ENCODE measurements around the gene PAFAH1B1.
"Not testable (repeated sequence)": the region's sequence is repeated elsewhere in the genome, so short reads cannot be mapped to it uniquely, and the experiment has no call there.

Gene PAFAH1B1

DNA sequence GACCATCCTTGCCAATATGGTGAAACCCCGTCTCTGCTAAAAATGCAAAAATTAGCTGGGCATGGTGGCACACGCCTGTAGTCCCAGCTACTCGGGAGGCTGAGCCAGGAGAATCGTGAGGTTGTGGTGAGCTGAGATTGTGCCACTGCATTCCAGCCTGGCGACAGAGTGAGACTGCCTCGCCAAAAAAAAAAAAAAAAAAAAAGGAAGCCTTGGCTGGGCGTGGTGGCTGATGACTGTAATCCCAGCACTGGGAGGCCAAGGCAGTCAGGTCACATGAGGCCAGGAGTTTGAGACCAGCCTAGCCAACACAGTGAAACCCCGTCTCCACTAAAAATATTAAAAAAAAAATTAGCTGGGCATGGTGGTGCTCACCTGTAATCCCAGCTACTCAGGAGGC, 65.9 kb downstream of the PAFAH1B1 start:
- not testable (repeated sequence) for H3K9ac ChIP-seq (ENCODE audit: low read length); H3K79me1 ChIP-seq (ENCODE audit: low read length); H3K27me3 ChIP-seq (ENCODE audit: insufficient read depth, low read length, poor library complexity); H2BK120ac ChIP-seq (ENCODE audit: low read depth, low read length); H2BK15ac ChIP-seq (replicated peaks; ENCODE audit: low read depth); H3K27ac ChIP-seq (ENCODE audit: low read depth, low read length); H2AK5ac ChIP-seq (ENCODE audit: low read length); H3K36me3 ChIP-seq (ENCODE audit: control insufficient read depth, insufficient read depth, low read length); H4K8ac ChIP-seq (ENCODE audit: low read depth, low read length); H3K4me1 ChIP-seq (ENCODE audit: control insufficient read depth, low read depth, low read length); H4K5ac ChIP-seq (ENCODE audit: low read length); H3K4me3 ChIP-seq (ENCODE audit: low read length); H3K4ac ChIP-seq (ENCODE audit: low read depth, low read length); H3K4me2 ChIP-seq (ENCODE audit: low read length); H2BK5ac ChIP-seq (ENCODE audit: low read length); H3K56ac ChIP-seq (ENCODE audit: low read length); H3K18ac ChIP-seq (ENCODE audit: low read length); H3K23ac ChIP-seq (ENCODE audit: low read length)
- WGBS (ENCODE audit: extremely low coverage, insufficient coverage, low lambda C conversion rate), result no CpG with 5 or more reads among the region's 8 CpGs
- peaks cover 30% of the 10 kb centered on the region for H3K79me2 ChIP-seq (ENCODE audit: control insufficient read depth, insufficient read depth, low read length)
- peak; percentile 44 for DNase-seq

DNA sequence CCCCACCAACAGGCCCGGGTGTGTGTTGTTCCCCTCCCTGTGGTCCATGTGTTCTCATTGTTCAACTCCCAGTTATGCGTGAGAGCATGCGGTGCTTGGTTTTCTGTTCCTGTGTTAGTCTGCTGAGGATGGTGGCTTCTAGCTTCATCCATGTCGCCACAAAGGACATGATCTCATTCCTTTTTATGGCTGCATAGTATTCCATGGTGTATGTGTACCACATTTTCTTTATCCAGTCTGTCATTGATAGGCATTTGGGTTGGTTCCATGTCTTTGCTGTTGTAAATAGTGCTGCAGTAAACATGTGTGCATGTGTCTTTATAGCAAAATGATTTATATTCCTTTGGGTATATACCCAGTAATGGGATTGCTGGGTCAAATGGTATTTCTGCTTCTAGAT, 67.0 kb downstream of the PAFAH1B1 start:
- not testable (repeated sequence) for H3K18ac ChIP-seq (ENCODE audit: low read length); H3K9ac ChIP-seq (ENCODE audit: low read length); H2BK120ac ChIP-seq (ENCODE audit: low read depth, low read length); H3K4ac ChIP-seq (ENCODE audit: low read depth, low read length); H3K79me1 ChIP-seq (ENCODE audit: low read length); H3K27me3 ChIP-seq (ENCODE audit: insufficient read depth, low read length, poor library complexity); DNase-seq; H3K27ac ChIP-seq (ENCODE audit: low read depth, low read length); H3K23ac ChIP-seq (ENCODE audit: low read length); H3K4me1 ChIP-seq (ENCODE audit: control insufficient read depth, low read depth, low read length); H3K36me3 ChIP-seq (ENCODE audit: control insufficient read depth, insufficient read depth, low read length); H2BK5ac ChIP-seq (ENCODE audit: low read length); H3K4me2 ChIP-seq (ENCODE audit: low read length); H3K56ac ChIP-seq (ENCODE audit: low read length); H2BK15ac ChIP-seq (replicated peaks; ENCODE audit: low read depth); H3K4me3 ChIP-seq (ENCODE audit: low read length); H4K8ac ChIP-seq (ENCODE audit: low read depth, low read length); H2AK5ac ChIP-seq (ENCODE audit: low read length); H4K5ac ChIP-seq (ENCODE audit: low read length)
- peaks cover 30% of the 10 kb centered on the region for H3K79me2 ChIP-seq (ENCODE audit: control insufficient read depth, insufficient read depth, low read length)
- no CpG with 5 or more reads among the region's 4 CpGs for WGBS (ENCODE audit: extremely low coverage, insufficient coverage, low lambda C conversion rate)

DNA sequence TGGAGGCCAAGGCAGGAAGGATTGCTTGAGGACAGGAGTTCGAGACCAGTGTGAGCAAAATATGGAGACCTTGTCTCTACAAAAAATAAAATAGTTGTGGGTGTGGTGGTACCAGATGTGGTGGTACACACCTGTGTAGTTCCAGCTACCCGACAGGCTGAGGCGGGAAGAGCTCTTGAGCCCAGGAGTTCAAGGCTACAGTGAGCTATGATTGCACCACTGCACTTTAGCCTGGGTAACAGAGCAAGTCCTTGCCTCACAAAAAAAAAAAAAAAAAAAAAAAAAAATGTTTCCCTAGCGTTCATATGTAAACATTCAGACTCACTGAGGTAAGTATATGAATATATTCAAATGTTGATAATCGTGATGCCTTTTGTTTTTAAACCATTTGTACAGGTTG, 78.6 kb downstream of the PAFAH1B1 start:
- Histone ChIP-seq H3K27me3 (ENCODE audit: insufficient read depth, low read length, poor library complexity) (no peaks in the 10 kb centered on the region), H4K5ac (ENCODE audit: low read length) (no peak overlapping the region), H3K9ac (ENCODE audit: low read length) (no peak overlapping the region), H3K56ac (ENCODE audit: low read length) (no peak overlapping the region), H2BK120ac (ENCODE audit: low read depth, low read length) (no peak overlapping the region), H3K4me1 (ENCODE audit: control insufficient read depth, low read depth, low read length) (no peaks in the 10 kb centered on the region), H3K4ac (ENCODE audit: low read depth, low read length) (no peak overlapping the region), H3K79me2 (ENCODE audit: control insufficient read depth, insufficient read depth, low read length) (no peaks in the 10 kb centered on the region), H3K4me2 (ENCODE audit: low read length) (no peak overlapping the region), H3K36me3 (ENCODE audit: control insufficient read depth, insufficient read depth, low read length) (peaks cover 1% of the 10 kb centered on the region), H3K18ac (ENCODE audit: low read length) (no peak overlapping the region), H2BK5ac (ENCODE audit: low read length) (no peak overlapping the region), H3K27ac (ENCODE audit: low read depth, low read length) (no peak overlapping the region), H3K23ac (ENCODE audit: low read length) (no peak overlapping the region), H3K79me1 (ENCODE audit: low read length) (no peaks in the 10 kb centered on the region), H2AK5ac (ENCODE audit: low read length) (no peak overlapping the region), H4K8ac (ENCODE audit: low read depth, low read length) (no peak overlapping the region), H3K4me3 (ENCODE audit: low read length) (no peak overlapping the region), H2BK15ac (replicated peaks; ENCODE audit: low read depth) (no peak overlapping the region)
- WGBS (ENCODE audit: extremely low coverage, insufficient coverage, low lambda C conversion rate), result no CpG with 5 or more reads among the region's 5 CpGs
- no peak for DNase-seq

DNA sequence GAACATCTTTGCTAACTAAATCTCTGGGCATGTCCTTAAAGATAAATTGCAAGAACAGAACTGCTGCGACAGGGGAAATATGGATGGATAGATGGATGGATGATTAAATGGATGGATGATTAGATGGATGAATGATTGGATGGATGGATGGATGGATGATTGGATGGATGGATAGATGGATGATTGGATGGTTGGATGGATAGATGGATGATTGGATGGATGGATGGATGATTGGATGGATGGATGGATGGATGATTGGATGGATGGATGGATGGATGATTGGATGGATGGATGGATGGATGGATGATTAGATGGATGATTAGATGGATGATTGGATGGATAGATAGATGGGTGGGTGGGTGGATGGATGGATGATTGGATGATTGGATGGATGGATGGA, 85.8 kb downstream of the PAFAH1B1 start:
- H3K23ac ChIP-seq (ENCODE audit: low read length); DNase-seq; H2BK15ac ChIP-seq (replicated peaks; ENCODE audit: low read depth); H2BK5ac ChIP-seq (ENCODE audit: low read length); H3K79me2 ChIP-seq (ENCODE audit: control insufficient read depth, insufficient read depth, low read length); H3K27me3 ChIP-seq (ENCODE audit: insufficient read depth, low read length, poor library complexity); H3K56ac ChIP-seq (ENCODE audit: low read length); H2AK5ac ChIP-seq (ENCODE audit: low read length); H3K4me1 ChIP-seq (ENCODE audit: control insufficient read depth, low read depth, low read length); H3K4me2 ChIP-seq (ENCODE audit: low read length); H4K8ac ChIP-seq (ENCODE audit: low read depth, low read length); H2BK120ac ChIP-seq (ENCODE audit: low read depth, low read length); H3K9ac ChIP-seq (ENCODE audit: low read length); H3K36me3 ChIP-seq (ENCODE audit: control insufficient read depth, insufficient read depth, low read length); H3K4me3 ChIP-seq (ENCODE audit: low read length); H3K79me1 ChIP-seq (ENCODE audit: low read length); H3K27ac ChIP-seq (ENCODE audit: low read depth, low read length); H4K5ac ChIP-seq (ENCODE audit: low read length); H3K18ac ChIP-seq (ENCODE audit: low read length); H3K4ac ChIP-seq (ENCODE audit: low read depth, low read length): not testable (repeated sequence)
- WGBS (ENCODE audit: extremely low coverage, insufficient coverage, low lambda C conversion rate), result no CpG with 5 or more reads among the region's 1 CpG

DNA sequence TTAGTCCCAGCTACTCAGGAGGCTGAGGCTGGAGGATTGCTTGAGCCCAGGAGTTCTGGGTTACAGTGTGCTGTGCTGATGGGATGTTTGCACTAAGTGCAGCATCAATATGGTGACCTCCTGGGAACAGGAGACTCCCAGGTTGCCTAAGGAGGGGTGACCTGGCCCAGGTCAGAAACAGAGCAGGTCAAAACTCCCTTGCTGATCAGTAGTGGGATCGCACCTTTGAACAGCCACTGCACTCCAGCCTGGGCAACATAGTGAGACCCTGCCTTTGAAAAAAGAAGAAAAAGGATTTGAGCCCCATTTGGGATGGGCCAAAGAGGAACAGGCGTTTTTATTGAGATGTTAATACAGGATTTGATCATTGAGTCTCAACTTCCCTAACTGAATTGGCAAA, 87.5 kb downstream of the PAFAH1B1 start:
- Histone ChIP-seq H3K56ac (ENCODE audit: low read length) (no peak overlapping the region), H3K36me3 (ENCODE audit: control insufficient read depth, insufficient read depth, low read length) (peaks cover 7% of the 10 kb centered on the region), H2BK5ac (ENCODE audit: low read length) (no peak overlapping the region), H2BK120ac (ENCODE audit: low read depth, low read length) (no peak overlapping the region), H4K8ac (ENCODE audit: low read depth, low read length) (no peak overlapping the region), H4K5ac (ENCODE audit: low read length) (no peak overlapping the region), H3K4ac (ENCODE audit: low read depth, low read length) (no peak overlapping the region), H3K79me2 (ENCODE audit: control insufficient read depth, insufficient read depth, low read length) (no peaks in the 10 kb centered on the region), H3K18ac (ENCODE audit: low read length) (no peak overlapping the region), H3K9ac (ENCODE audit: low read length) (no peak overlapping the region), H3K4me2 (ENCODE audit: low read length) (no peak overlapping the region), H3K4me3 (ENCODE audit: low read length) (no peak overlapping the region), H3K27me3 (ENCODE audit: insufficient read depth, low read length, poor library complexity) (no peaks in the 10 kb centered on the region), H3K27ac (ENCODE audit: low read depth, low read length) (no peak overlapping the region), H3K23ac (ENCODE audit: low read length) (no peak overlapping the region), H3K79me1 (ENCODE audit: low read length) (no peaks in the 10 kb centered on the region), H2AK5ac (ENCODE audit: low read length) (no peak overlapping the region), H2BK15ac (replicated peaks; ENCODE audit: low read depth) (no peak overlapping the region), H3K4me1 (ENCODE audit: control insufficient read depth, low read depth, low read length) (no peaks in the 10 kb centered on the region)
- DNase-seq, result no peak
- no CpG with 5 or more reads among the region's 2 CpGs for WGBS (ENCODE audit: extremely low coverage, insufficient coverage, low lambda C conversion rate)

DNA sequence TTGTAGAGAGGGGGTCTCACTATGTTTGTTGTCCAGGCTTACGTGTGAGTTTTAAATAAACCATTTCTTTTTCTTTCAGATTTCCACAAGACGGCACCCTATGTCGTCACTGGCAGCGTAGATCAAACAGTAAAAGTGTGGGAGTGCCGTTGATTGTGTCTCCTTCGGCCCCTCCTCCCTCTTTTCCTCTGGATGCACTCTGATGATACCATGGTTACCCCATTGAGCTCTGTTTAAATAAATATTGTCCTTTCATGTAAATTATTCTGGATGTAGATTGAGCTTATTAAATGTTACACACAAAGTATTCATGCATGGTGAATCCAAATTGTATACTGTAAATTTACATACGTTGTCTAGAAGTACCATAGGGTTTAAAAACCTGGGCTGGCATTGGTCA, 88.2 kb downstream of the PAFAH1B1 start:
- Histone ChIP-seq H3K4me2 (ENCODE audit: low read length) (no peak overlapping the region), H2BK15ac (replicated peaks; ENCODE audit: low read depth) (no peak overlapping the region), H3K23ac (ENCODE audit: low read length) (no peak overlapping the region), H2BK120ac (ENCODE audit: low read depth, low read length) (no peak overlapping the region), H3K36me3 (ENCODE audit: control insufficient read depth, insufficient read depth, low read length) (peaks cover 7% of the 10 kb centered on the region), H4K8ac (ENCODE audit: low read depth, low read length) (no peak overlapping the region), H3K79me1 (ENCODE audit: low read length) (no peaks in the 10 kb centered on the region), H3K4ac (ENCODE audit: low read depth, low read length) (no peak overlapping the region), H3K27ac (ENCODE audit: low read depth, low read length) (no peak overlapping the region), H3K27me3 (ENCODE audit: insufficient read depth, low read length, poor library complexity) (no peaks in the 10 kb centered on the region), H4K5ac (ENCODE audit: low read length) (no peak overlapping the region), H2BK5ac (ENCODE audit: low read length) (no peak overlapping the region), H3K18ac (ENCODE audit: low read length) (no peak overlapping the region), H3K4me3 (ENCODE audit: low read length) (no peak overlapping the region), H3K4me1 (ENCODE audit: control insufficient read depth, low read depth, low read length) (no peaks in the 10 kb centered on the region), H3K79me2 (ENCODE audit: control insufficient read depth, insufficient read depth, low read length) (no peaks in the 10 kb centered on the region), H2AK5ac (ENCODE audit: low read length) (no peak overlapping the region), H3K56ac (ENCODE audit: low read length) (no peak overlapping the region), H3K9ac (ENCODE audit: low read length) (no peak overlapping the region)
- DNase-seq, result no peak
- no CpG with 5 or more reads among the region's 7 CpGs for WGBS (ENCODE audit: extremely low coverage, insufficient coverage, low lambda C conversion rate)

Measured in mesendoderm (in vitro differentiated cells).